Posterior vena cava (tissue), 2 donors: ENCODE results near the gene RFPL1. TPM values are rescaled to one million over a fixed set of nuclear protein-coding genes. Genes with fewer than 3 reads are reported as not detected.

Experiments
- DNase-seq: peaks from one replicate; pipeline ENCODE4 v3.0.0-alpha.2; 2020; ENCODE audit warnings: low spot score
- intact Hi-C, 2 donors: fragments of 100-400 bp; cut with DNase I; formaldehyde crosslinking; loops; one replicate each; pipeline versions ENCODE4 v1.14.1 to v1.14.2; 2022 to 2023
- total RNA-seq, 2 donors: library from RNA; stranded (reverse); fragmentation: NEBNext Ultra II Directional; extraction: Animal tissue kit (Norgen Biotek cat#: 25700); gene quantifications; one replicate each; pipeline ENCODE4 v1.2.1, GENCODE V29; 2021
- donor health status: DM: yes; HTN: yes; CAD: no.
- donor health status: DM: yes; HTN: yes; CAD: no.

Gene RFPL1
- total RNA-seq, 2 donors from 2014 or later = not detected

- DNase-seq = no peak
- intact Hi-C loops = no loop called here
Observed at GRCh38 chr22:29491012-29491411, 52.6 kb downstream of the RFPL1 start.

Other genes with a start within 250 kb of the RFPL1 start
- 1 to 10 TPM; 1.4 to 2.4 TPM for gene EMID1, start 232.7 kb upstream of the RFPL1 start, total RNA-seq
- gene RHBDD3, start 170.6 kb upstream of the RFPL1 start, total RNA-seq = 10 to 100 TPM; 11.8 to 17.6 TPM
- 100 to 1,000 TPM; 155 to 168 TPM for gene EWSR1, start 170.3 kb upstream of the RFPL1 start, total RNA-seq
- 10 to 100 TPM; 25.0 to 25.4 TPM for gene GAS2L1, start 131.9 kb upstream of the RFPL1 start, total RNA-seq
- gene RASL10A, start 122.9 kb upstream of the RFPL1 start, total RNA-seq = 1 to 10 TPM in 1 of 2 donors, under 1 TPM in 1; 0.71 to 1.9 TPM
- gene AP1B1, start 50.0 kb upstream of the RFPL1 start, total RNA-seq = 10 to 100 TPM; 53.7 to 63.0 TPM
- under 1 TPM; 0.33 to 0.42 TPM for gene NEFH, start 41.6 kb downstream of the RFPL1 start, total RNA-seq
- 10 to 100 TPM; 33.9 to 35.7 TPM for gene THOC5, start 115.2 kb downstream of the RFPL1 start, total RNA-seq
- gene NIPSNAP1, start 142.5 kb downstream of the RFPL1 start, total RNA-seq = 10 to 100 TPM in 1 of 2 donors, 1 to 10 TPM in 1; 8.9 to 14.9 TPM
- 10 to 100 TPM; 36.8 to 37.0 TPM for gene NF2, start 165.1 kb downstream of the RFPL1 start, total RNA-seq